Neural crest cell (in vitro differentiated cells): ENCODE results near the gene TEAD1. TPM values are rescaled to one million over a fixed set of nuclear protein-coding genes. Genes with fewer than 3 reads are reported as not detected.

Source experiments
- DNase-seq: peaks from one replicate; pipeline ENCODE4 v3.0.0; 2021; ENCODE audit warnings: low read depth, mixed read lengths, low spot score
- H3K27ac Mint-ChIP-seq: one replicate; pipeline ENCODE4 v1.8.0; 2021; ENCODE audit warnings: mild to moderate bottlenecking, mixed read lengths; ENCODE audit not compliant: unreplicated experiment
- H3K27me3 Mint-ChIP-seq: 2 replicates; pipeline ENCODE4 v1.8.0; 2021; ENCODE audit warnings: low read depth, mild to moderate bottlenecking, mixed read lengths
- H3K36me3 Mint-ChIP-seq: 2 replicates; pipeline ENCODE4 v1.8.0; 2021; ENCODE audit warnings: low read depth, mild to moderate bottlenecking, mixed read lengths
- H3K4me1 Mint-ChIP-seq: 2 replicates; pipeline ENCODE4 v1.8.0; 2021; ENCODE audit warnings: mixed read lengths
- H3K4me3 Mint-ChIP-seq: one replicate; pipeline ENCODE4 v1.8.0; 2021; ENCODE audit warnings: mild to moderate bottlenecking, mixed read lengths
- H3K9me3 Mint-ChIP-seq: 2 replicates; pipeline ENCODE4 v1.8.0; 2021; ENCODE audit warnings: mixed read lengths
- total RNA-seq: library from RNA; stranded (reverse); gene quantifications from 2 replicates; pipeline ENCODE4 v1.2.1, GENCODE V29; 2021
- TF ChIP-seq, protein P1 (sequence below): fragments of 200-600 bp; sonication (generic); conservative IDR thresholded peaks from 2 replicates; pipeline ENCODE4 v1.5.0; 2021; ENCODE audit warnings: antibody characterized with exemption, mild to moderate bottlenecking

TEAD1 gene
- total RNA-seq, 1 donor from 2014 or later, result 84.1 TPM

DNA sequence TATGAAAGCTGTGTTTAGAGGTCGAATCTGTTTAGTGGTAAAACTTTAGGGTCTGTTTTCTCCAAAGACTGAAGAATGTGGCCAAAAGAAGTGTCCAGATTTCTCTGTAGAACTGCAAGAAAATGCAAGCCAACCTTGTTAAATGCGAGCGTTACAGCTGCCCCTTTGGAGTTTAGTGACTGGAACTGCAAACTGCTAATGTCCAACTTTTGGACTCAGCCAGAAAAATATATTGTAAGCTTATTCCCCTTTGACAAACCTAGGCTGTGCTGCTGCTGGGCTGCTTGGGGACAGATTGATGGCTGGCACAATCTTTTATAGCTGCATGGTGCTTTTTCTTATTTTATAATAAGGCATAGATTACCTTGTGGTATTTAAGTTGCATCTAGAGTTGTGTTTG lies 3.9 kb downstream of the TEAD1 start:
- no peaks in the 10 kb centered on the region for H3K36me3 Mint-ChIP-seq
- no peak overlapping the region for H3K27ac Mint-ChIP-seq
- TF ChIP-seq, protein P1, sequence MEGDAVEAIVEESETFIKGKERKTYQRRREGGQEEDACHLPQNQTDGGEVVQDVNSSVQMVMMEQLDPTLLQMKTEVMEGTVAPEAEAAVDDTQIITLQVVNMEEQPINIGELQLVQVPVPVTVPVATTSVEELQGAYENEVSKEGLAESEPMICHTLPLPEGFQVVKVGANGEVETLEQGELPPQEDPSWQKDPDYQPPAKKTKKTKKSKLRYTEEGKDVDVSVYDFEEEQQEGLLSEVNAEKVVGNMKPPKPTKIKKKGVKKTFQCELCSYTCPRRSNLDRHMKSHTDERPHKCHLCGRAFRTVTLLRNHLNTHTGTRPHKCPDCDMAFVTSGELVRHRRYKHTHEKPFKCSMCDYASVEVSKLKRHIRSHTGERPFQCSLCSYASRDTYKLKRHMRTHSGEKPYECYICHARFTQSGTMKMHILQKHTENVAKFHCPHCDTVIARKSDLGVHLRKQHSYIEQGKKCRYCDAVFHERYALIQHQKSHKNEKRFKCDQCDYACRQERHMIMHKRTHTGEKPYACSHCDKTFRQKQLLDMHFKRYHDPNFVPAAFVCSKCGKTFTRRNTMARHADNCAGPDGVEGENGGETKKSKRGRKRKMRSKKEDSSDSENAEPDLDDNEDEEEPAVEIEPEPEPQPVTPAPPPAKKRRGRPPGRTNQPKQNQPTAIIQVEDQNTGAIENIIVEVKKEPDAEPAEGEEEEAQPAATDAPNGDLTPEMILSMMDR, result no peak

DNA sequence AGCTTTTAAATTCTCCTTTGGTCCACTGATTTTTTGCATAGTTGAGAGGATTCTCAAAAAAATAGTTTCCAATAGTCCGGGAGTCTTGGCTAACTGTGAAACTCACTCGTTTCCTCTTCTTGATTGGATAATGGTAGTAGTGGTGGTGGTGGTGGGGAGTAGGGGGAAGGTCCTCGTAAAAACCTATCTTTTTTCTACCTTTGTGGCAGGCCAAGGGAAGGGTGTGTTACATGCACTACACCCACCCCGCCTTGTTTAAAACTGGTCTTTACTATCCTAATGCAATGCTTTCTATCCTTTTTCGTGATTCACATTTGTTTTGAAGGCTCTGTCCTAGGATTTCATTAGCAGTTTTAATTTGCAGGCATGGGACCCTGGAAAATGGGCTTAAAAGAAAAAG lies 4.8 kb downstream of the TEAD1 start:
- Mint-ChIP-seq H3K36me3 (peaks cover 2% of the 10 kb centered on the region), H3K27me3 (no peaks in the 10 kb centered on the region), H3K9me3 (no peaks in the 10 kb centered on the region), H3K4me3 (peak overlapping the region; percentile 97), H3K4me1 (peaks cover 84% of the 10 kb centered on the region), H3K27ac (peak overlapping the region; percentile 48)
- DNase-seq, result no peak
- TF ChIP-seq, protein P1, result no peak

More for the DNA sequence above, 3.9 kb downstream of the TEAD1 start:
- no peaks in the 10 kb centered on the region for H3K27me3 Mint-ChIP-seq
- H3K9me3 Mint-ChIP-seq, result no peaks in the 10 kb centered on the region
- peaks cover 80% of the 10 kb centered on the region for H3K4me1 Mint-ChIP-seq
- DNase-seq, result no peak
- peak overlapping the region; percentile 97 for H3K4me3 Mint-ChIP-seq

GRCh38 chr11:12679471-12679870 lies 5.2 kb downstream of the TEAD1 start:
- Mint-ChIP-seq H3K36me3 (peaks cover 2% of the 10 kb centered on the region), H3K4me1 (peaks cover 88% of the 10 kb centered on the region), H3K27me3 (no peaks in the 10 kb centered on the region), H3K9me3 (no peaks in the 10 kb centered on the region), H3K4me3 (peak overlapping the region; percentile 97), H3K27ac (no peak overlapping the region)
- no peak for DNase-seq
- TF ChIP-seq, protein P1, result no peak

DNA sequence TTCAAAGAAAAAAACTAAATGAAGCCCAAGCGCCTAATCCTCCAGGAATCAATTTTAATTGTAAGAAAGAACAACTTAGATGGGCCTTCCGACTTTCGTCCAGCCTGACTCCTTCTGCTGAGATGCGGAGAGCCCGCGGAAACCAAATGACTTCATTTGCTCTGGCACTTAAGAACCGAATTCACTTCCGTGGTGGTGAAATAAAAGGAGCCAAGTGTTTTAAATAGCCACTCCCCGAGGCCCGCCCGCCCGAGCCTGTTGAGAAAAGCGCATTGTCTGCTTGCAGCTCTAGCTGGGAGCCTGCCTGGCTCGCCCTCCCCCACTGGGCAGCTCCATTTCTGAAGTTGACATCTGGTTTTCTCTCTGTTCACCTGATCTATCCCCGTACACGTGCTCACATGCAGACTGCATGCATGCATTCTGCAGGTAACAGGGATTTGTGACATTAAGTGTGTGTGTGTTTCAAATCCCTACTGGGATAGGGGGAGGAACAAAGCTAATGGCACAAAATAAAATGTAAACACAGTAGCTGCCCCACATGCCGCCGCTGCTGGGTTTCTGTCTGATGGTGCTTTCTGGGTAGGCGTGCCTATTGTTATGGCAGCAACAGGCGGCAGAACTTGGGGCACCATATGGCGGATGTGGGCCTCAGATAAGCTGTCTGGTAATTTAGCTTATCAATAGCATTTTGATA lies 6.2 kb downstream of the TEAD1 start:
- peak overlapping the region; percentile 97 for H3K4me3 Mint-ChIP-seq

DNA sequence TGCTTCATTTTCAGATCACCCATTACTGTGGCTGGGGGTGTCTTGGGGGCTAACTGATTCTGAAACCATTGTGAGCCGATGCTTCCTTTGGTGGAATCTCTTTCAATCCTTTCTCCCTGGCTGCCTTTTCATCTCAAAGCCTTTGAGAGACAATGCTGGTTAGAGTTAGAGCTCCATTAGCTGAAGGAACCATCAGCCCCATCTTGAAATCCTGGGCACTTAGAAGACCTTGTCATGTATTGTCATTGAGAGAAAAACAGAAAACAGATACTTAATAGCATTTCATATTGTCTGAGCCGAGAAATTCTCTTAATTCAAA lies 6.7 kb downstream of the TEAD1 start:
- no peak for DNase-seq
- H3K27ac Mint-ChIP-seq, result peak overlapping the region; percentile 93
- TF ChIP-seq, protein P1, result no peak
- peak overlapping the region; percentile 97 for H3K4me3 Mint-ChIP-seq
- peaks cover 100% of the 10 kb centered on the region for H3K4me1 Mint-ChIP-seq
- H3K36me3 Mint-ChIP-seq, result peaks cover 2% of the 10 kb centered on the region
- no peaks in the 10 kb centered on the region for H3K9me3 Mint-ChIP-seq
- H3K27me3 Mint-ChIP-seq, result no peaks in the 10 kb centered on the region

More for the DNA sequence above, 6.2 kb downstream of the TEAD1 start:
- H3K27me3 Mint-ChIP-seq, result no peaks in the 10 kb centered on the region
- TF ChIP-seq, protein P1, result no peak
- H3K36me3 Mint-ChIP-seq, result peaks cover 2% of the 10 kb centered on the region
- DNase-seq, result peak; percentile 73
- peaks cover 98% of the 10 kb centered on the region for H3K4me1 Mint-ChIP-seq
- H3K27ac Mint-ChIP-seq, result peak overlapping the region; percentile 93
- H3K9me3 Mint-ChIP-seq, result no peaks in the 10 kb centered on the region
